GM19455 (cell line): ENCODE data around the gene BMPR1B.
"Not testable (repeated sequence)": the region's sequence is repeated elsewhere in the genome, so short reads cannot be mapped to it uniquely, and the experiment has no call there.

ENCODE experiments used
- ATAC-seq: cut with Tn5 transposase; IDR thresholded peaks from one replicate; pipeline ENCODE4 v1.9.1; 2021; ENCODE audit not compliant: unreplicated experiment

Gene BMPR1B

DNA sequence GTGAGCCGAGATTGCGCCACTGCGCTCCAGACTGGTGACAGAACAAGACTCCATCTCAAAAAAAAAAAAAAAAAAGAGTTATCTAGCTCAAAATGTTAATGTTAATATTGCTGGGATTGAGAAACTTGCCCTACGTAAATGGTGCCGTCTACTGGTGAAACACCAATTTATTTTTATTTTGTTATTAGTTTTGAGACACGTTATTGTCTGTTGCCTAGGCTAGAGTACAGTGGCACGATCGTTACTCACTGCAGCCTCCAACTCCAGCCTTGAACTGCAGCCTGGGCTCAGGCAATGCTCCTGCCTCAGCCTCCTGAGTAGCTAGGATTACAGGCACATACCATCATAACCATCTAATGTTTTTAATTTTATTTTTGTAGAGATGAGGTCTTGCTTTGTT, 262.8 kb downstream of the BMPR1B start:
- no peak for ATAC-seq

- no peak for ATAC-seq
These were observed 263.3 kb downstream of the BMPR1B start for GRCh38 chr4:95021099-95021498.

GRCh38 chr4:95023110-95023509, 265.4 kb downstream of the BMPR1B start:
- ATAC-seq, result no peak

- no peak for ATAC-seq
These were observed 270.3 kb downstream of the BMPR1B start for GRCh38 chr4:95027905-95028618.

GRCh38 chr4:95038791-95039190, 281.0 kb downstream of the BMPR1B start:
- ATAC-seq, result no peak

- no peak for ATAC-seq
These were observed 286.6 kb downstream of the BMPR1B start for GRCh38 chr4:95044324-95044837.

DNA sequence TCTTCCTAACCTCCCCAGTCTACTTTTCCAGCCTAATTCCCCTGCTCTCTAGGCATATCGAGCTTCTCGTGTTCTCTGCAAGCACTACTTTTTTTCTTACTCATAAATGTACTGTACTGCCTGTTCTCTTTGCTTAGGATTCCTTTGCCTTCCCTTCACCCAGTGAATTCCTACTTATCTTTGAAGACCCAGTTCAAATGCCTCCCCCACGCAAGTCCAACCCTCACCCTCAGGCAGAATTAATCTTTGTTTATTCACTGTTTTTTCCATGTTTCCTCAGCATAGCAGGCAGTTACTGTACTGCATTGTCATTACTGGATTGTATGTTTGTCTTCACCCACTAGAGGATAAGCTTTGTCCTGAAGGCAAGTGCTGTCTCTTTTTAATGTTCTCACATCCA, 287.7 kb downstream of the BMPR1B start:
- no peak for ATAC-seq

- no peak for ATAC-seq
These were observed 290.5 kb downstream of the BMPR1B start for GRCh38 chr4:95048296-95048695.

GRCh38 chr4:95049551-95050233, 291.9 kb downstream of the BMPR1B start:
- no peak for ATAC-seq

DNA sequence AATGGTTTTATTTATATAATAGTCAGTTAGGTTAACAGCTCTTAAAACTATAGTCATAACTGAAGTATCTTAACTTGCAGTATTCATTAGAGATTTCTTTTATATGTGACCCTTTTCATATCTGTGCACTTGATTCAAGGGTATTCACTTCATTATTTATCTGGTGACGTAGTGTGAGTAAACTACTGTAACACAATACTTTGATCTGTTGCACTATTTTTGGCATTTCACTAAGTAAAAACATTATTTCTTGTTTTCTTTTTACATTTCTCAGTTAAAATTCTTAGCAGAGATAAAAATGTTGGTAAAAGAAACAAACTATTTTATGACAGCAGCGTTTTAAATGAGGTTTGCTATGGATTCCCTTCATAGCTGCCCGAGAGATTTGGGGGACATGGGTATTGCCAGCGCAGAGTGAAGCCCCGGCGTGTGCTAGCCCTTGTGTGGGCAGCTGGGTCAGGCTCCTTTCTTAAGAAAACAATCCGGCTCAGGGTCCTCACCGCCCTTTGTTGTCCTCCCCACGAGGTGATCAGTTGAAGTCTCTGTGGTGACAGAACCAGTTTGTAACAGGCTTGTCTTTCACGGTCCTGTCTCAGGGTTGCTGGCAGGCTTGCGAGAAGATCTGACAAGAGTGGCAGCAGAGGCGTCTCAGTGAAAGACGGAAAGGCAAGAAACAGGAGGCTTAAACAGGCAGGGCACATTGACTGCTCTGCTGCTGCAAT, 293.4 kb downstream of the BMPR1B start:
- ATAC-seq, result no peak

DNA sequence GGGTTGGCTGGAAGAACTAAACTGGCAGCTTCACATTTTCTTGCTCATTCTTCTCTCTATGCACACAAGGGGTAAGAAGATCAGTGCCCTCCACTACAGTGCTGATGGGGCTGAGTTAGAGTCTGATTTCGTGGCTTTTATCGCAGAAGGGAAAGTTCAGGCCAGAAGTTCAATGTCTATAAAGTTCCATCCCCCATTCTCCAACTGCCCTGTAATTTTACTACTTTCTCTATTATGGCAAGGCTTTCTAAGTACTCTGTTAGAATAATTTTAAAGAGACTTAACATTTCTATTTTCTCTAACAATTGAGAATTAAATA, 293.9 kb downstream of the BMPR1B start:
- no peak for ATAC-seq

DNA sequence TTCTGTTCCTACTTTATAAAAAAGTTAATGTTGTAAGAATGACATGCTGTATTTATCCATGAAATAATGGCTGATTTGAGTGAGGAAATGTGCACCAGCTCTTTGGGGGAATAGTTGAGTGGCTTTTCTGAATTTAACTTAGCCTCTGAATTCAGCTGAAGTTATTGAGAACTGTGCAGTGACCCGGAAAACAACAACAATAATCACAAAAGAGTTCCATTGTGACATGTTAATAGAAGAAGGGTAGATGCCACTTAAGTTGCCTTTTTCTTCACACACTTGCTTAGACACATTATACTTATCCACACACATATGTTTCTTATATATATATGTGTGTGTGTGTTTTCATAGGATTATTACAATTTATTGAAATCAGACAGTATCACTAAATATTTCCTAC, 301.2 kb downstream of the BMPR1B start:
- no peak for ATAC-seq

DNA sequence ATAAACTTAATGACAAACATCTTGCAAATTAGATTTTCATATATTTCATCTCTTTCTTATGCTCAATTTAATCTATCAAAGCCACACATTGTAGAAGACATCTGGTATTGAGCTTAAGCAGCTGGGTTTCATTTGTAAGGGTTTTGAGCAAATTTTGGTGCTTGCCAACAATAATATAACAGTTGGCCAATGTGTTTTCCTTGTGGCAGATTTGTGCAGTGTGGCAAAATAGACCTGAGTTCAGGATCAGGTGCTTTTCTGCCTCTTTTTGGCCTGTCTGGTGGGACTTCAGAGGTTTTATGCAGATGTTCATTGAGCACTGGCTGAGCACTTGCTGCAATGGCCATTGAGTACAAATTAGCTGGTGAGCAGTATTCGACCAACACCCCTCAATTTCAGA, 301.9 kb downstream of the BMPR1B start:
- ATAC-seq, result no peak

- no peak for ATAC-seq
These were observed 303.5 kb downstream of the BMPR1B start for GRCh38 chr4:95061220-95061619.

DNA sequence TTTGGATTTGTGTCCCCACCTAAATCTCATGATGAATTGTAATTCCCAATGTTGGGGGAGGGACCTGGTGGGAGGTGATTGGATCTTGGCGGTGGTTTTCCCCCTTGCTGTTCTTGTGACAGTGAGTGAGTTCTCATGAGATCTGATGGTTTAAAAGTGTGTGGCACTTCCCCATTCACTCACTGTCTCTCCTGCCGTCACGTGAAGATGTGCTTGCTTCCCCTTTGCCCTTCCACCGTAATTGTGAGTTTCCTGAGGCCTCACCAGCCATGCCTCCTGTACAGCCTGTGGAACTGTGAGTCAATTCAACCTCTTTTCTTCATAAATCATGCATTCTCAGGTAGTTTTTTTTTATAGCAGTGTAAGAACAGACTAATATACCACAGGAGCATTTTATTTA, 304.0 kb downstream of the BMPR1B start:
- not testable (repeated sequence) for ATAC-seq

GRCh38 chr4:95066050-95066449, 308.3 kb downstream of the BMPR1B start:
- no peak for ATAC-seq

GRCh38 chr4:95068401-95068800, 310.6 kb downstream of the BMPR1B start:
- no peak for ATAC-seq

DNA sequence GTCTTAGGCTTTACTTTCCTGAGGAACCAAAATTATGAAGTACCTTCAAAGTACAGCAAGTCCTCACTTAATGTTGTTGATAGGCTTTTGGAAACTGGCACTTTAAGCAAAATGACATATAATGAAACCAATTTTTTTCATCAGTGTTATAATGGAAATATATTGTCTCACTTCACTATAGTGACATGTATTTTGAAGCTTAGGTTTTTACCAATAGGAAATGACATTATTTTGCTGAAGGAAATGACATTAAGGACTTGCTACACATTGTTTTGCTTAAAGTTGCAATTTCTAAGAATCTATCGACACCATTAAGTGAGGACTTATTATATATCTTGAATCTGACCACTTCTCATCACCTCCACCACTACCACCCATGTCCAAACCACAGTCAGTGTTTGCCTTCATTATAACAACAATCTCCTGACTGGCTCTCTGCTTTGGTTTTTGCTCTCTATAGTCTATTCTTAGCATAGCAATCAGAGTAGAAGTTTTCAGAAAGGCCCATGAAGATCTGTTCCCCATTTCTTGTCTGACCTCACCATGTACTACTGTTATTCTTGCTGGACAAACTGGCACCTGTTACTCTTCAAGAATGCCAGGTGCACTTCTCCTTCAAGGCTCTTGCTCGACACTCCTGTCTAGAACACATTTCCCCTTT, 311.2 kb downstream of the BMPR1B start:
- no peak for ATAC-seq

GRCh38 chr4:95071851-95072250, 314.1 kb downstream of the BMPR1B start:
- ATAC-seq, result no peak

- ATAC-seq, result no peak
These were observed 315.9 kb downstream of the BMPR1B start for GRCh38 chr4:95073646-95074045.

- no peak for ATAC-seq
These were observed 320.1 kb downstream of the BMPR1B start for GRCh38 chr4:95077864-95078263.
